ENCODE results near the gene KIAA1671.

KIAA1671 gene

GRCh38 chr22:24928322-24928721, 24.2 kb upstream of the KIAA1671 start:
- DNase-seq (ENCODE audit: insufficient read length, low spot score) = no peak
- FAIRE-seq = no peak
- no peak for TF ChIP-seq CTCF (IDR thresholded peaks at IDR 0.05; ENCODE audit: insufficient read depth, missing control alignments)

GRCh38 chr22:24930678-24931077, 21.8 kb upstream of the KIAA1671 start:
- DNase-seq (ENCODE audit: insufficient read length, low spot score) = no peak

GRCh38 chr22:24935771-24936483, 16.6 kb upstream of the KIAA1671 start:
- no peak for TF ChIP-seq CTCF (IDR thresholded peaks at IDR 0.05; ENCODE audit: insufficient read depth, missing control alignments)
- DNase-seq (ENCODE audit: insufficient read length, low spot score) (no peak), FAIRE-seq (no peak)

More at GRCh38 chr22:24930678-24931077, 21.8 kb upstream of the KIAA1671 start:
- TF ChIP-seq CTCF (IDR thresholded peaks at IDR 0.05; ENCODE audit: insufficient read depth, missing control alignments) = no peak
- FAIRE-seq = no peak

- FAIRE-seq = no peak
- no peak for DNase-seq (ENCODE audit: insufficient read length, low spot score)
- TF ChIP-seq CTCF (IDR thresholded peaks at IDR 0.05; ENCODE audit: insufficient read depth, missing control alignments) = peak; percentile 40
Observed at GRCh38 chr22:24937114-24937513, 15.4 kb upstream of the KIAA1671 start.

GRCh38 chr22:24938741-24939341, 13.7 kb upstream of the KIAA1671 start:
- peak; percentile 67 for TF ChIP-seq CTCF (IDR thresholded peaks at IDR 0.05; ENCODE audit: insufficient read depth, missing control alignments)
- DNase-seq (ENCODE audit: insufficient read length, low spot score) (no peak), FAIRE-seq (no peak)

GRCh38 chr22:24942301-24942700, 10.2 kb upstream of the KIAA1671 start:
- DNase-seq (ENCODE audit: insufficient read length, low spot score) (no peak), FAIRE-seq (no peak)
- TF ChIP-seq CTCF (IDR thresholded peaks at IDR 0.05; ENCODE audit: insufficient read depth, missing control alignments) = no peak
